ENCODE measurements around the gene GRAMD2B. TPM values are rescaled to one million over a fixed set of nuclear protein-coding genes. Genes with fewer than 3 reads are reported as not detected.

The GRAMD2B gene
- total RNA-seq = 11.5 and 17.0 TPM in 2 replicates

GRCh38 chr5:126422994-126423788 is at the start of gene GRAMD2B:
GRAMD2B (plus strand) TSS chr5:126423409; CDS start chr5:126423607, 198 bp downstream.

Other genes starting within 250 kb of the GRAMD2B start
- gene ALDH7A1, start 171.8 kb downstream of the GRAMD2B start, total RNA-seq = 29.9 and 53.7 TPM in 2 replicates
- gene PHAX, start 177.5 kb downstream of the GRAMD2B start, total RNA-seq = 71.1 and 103 TPM in 2 replicates